HG02938 (cell line): Measurements from ENCODE around the gene CADPS2.
"Not testable (repeated sequence)": the region's sequence is repeated elsewhere in the genome, so short reads cannot be mapped to it uniquely, and the experiment has no call there.

ENCODE experiments used
- ATAC-seq: cut with Tn5 transposase; IDR thresholded peaks from one replicate; pipeline ENCODE4 v1.9.1; 2021; ENCODE audit warnings: mild to moderate bottlenecking, moderate library complexity; ENCODE audit not compliant: unreplicated experiment

The CADPS2 gene

GRCh38 chr7:122717356-122718089 is 168.7 kb downstream of the CADPS2 start:
- ATAC-seq, result no peak

- ATAC-seq, result no peak
Measured at GRCh38 chr7:122715183-122715582, 171.1 kb downstream of the CADPS2 start.

DNA sequence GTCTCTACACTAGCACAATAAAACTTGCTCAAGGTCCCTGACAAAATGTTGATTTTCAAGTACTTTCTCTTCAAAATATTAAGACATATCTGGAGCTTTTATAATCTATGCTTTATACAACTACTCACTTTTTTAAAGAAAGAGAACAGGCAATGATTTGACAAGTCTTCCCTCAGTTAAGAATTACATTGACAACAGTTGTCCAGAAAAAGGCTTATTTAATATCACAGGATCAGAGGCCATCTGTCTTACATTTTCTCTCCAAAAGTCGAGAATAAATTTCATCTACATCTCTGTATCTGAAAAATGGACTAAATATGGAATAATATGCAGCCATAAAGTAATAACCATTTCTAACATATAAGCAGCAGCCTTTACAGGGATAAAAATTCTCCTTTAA is 175.3 kb downstream of the CADPS2 start:
- no peak for ATAC-seq

GRCh38 chr7:122709930-122710646 is 176.2 kb downstream of the CADPS2 start:
- ATAC-seq, result no peak

GRCh38 chr7:122706836-122707235 is 179.4 kb downstream of the CADPS2 start:
- ATAC-seq, result no peak

DNA sequence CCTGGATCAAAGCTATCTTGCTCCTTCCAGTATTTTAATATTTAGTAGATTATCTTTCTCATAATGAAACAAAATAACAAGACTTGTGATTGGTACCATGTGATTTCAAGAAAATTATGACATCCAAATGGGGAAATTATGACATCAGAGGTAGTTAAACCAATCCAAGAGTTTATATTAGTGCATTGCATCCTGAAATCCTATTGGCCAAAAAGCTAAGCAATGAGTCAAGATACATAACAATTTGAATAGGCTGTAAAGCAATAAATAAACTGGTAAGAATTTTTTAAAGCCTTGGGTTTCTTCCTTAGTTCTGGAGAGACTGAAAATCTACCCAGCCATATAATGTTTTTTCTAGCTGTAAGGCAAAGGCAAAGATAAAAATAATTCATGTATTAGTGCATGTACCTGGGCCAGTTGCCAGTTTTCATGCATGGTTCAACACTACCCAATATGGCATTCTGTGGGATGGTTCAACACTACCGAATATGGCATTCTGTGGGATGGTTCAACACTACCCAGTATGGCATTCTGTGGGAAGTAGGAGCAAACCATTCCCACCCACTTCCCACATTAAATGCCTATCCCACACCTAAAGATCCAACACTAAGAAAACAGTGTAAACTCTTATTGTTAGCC is 183.3 kb downstream of the CADPS2 start, which contains the start of gene RNF148:
Gene RNF148 (minus strand): TSS at position 51 of the 639 bp plus-strand sequence. CDS start 172 bp downstream, outside the sequence.
- no peak for ATAC-seq

- ATAC-seq, result no peak
Measured at GRCh38 chr7:122699017-122699416, 187.2 kb downstream of the CADPS2 start, which contains the start of gene RNF133. TSS of gene RNF133 (minus strand) at chr7:122699117. CDS start at chr7:122698918, 199 bp downstream.

- no peak for ATAC-seq
Measured at GRCh38 chr7:122695816-122696215, 190.4 kb downstream of the CADPS2 start.

DNA sequence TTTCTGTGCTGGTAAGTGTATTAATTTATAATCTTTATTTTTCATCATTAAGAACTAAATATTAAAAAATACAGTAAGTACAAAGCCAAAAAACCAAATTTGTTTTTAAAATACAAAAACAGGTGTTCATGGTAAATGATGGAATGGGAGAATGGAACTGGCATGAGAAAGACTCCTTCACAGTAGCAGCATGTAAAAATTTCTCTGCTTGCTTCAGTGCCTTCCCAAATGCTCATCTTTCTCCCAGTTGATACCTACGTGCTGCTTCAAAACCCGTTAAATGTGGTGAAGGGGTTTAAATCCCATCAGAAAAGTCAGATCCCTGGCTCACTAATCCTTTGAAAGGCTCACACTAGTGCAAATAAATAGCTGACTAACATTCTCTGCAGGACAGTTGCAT is 191.6 kb downstream of the CADPS2 start:
- no peak for ATAC-seq

GRCh38 chr7:122692769-122693309 is 193.4 kb downstream of the CADPS2 start:
- ATAC-seq, result no peak

DNA sequence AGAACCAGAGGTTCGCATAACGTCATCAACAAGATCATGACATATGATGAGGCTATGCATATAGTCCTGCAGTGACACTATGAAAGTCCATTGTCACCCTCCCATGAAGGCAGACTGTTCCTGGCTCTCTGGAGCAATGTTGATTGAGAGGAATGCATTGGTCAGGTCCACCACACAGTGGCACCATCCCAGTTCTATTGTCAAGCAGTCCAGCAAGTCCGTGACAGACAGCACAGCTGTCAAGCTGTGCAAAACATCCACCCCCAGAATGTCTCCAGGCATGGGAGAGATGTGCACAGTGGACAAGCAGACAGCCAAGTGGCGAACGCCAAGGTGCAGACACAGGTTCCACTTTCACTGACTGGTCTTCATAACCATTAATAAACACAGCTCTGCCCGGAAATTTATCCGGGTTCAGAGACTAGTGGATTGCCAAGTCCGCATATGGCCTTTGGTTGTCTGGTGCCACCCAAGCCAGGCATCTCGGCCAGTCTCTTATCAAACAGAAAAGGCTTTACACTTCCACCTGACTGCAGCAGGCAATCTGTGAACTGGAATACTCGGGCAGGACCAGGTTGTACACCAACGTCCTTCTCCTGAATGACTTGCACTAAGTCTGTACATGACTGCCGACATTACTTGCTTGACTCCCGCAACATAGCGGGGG is 194.6 kb downstream of the CADPS2 start:
- no peak for ATAC-seq

- no peak for ATAC-seq
Measured at GRCh38 chr7:122689346-122690109, 196.7 kb downstream of the CADPS2 start.

- ATAC-seq, result no peak
Measured at GRCh38 chr7:122688400-122688998, 197.8 kb downstream of the CADPS2 start.

GRCh38 chr7:122686360-122686878 is 199.8 kb downstream of the CADPS2 start:
- ATAC-seq, result no peak

DNA sequence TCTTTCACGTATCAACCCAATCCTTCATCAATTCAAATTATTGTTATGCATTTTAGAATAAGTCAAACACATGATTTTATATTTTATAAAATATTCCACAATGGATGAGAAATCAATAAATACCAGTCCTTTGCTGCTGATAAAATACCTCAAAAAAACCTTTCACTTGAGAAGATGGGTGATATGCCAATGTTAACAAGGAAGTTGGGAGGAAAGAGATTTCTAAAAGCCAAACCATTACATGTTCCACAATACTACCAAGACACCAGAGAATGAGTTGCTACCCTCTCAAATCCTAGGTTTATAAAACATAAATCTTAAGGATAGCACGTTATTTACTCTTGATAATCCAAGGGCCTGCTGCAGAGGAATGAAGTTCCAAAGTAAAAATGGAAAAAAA is 201.8 kb downstream of the CADPS2 start:
- ATAC-seq, result no peak

DNA sequence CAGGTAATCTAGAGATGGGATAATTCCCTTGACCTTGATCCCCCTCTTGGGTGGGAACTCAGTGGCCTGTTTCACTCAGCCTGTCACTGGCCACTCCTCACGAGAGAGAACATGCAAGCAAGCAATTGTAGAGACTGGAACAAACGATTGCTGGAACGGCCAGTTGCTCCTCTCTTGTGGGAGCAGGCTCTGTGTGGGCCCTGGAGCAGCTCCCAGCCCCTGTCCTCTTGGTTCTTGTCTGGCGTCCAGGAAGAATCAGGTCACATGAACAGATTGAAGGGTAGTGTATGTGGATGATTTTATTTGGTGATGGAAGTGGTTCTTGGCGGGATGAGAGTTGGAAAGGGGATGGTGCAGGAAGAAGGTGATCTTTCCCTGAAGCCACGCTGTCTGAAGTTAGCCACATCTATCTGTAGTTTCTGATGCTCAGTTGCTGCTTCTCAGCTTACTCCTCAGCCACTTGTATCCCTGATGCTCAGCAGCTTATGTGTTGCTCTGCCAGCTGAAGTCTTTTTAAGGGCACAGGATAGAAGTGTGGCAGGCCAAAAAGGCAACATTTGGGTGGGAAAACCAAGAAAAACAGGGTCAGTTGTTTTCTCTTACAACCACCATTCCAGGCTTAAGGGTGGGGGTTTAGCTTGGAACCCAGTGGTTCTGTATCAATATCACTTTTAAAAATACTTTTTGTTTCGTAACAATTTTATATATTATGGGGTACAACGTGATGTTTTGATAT is 203.3 kb downstream of the CADPS2 start:
- no peak for ATAC-seq

DNA sequence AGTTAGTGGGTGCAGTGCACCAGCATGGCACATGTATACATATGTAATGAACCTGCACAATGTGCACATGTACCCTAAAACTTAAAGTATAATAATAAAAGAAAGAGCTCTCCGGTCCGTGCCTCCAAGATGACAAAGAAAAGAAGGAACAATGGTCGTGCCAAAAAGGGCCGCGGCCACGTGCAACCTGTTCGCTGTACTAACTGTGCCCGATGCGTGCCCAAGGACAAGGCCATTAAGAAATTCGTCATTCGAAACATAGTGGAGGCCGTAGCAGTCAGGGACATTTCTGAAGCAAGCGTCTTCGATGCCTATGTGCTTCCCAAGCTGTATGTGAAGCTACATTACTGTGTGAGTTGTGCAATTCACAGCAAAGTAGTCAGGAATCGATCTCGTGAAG is 205.1 kb downstream of the CADPS2 start:
- ATAC-seq, result not testable (repeated sequence)

DNA sequence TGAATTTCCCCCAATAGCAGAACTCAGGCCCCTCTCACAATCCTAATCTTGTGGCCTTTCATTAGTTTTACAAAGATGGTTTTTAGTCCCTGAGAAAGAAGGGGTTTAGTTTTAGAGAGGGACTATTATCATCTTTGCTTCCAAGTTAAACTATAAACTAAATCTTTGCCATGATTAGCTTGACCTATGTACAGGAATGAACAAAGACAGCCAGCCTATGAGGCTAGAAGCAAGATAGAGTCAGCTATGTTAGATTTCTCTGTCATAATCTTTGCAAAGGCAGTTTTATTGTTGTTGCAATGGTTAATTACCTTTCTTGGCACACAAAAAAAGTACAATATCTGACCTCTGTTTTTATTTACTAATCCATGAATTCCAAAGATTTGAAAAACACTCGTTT is 206.4 kb downstream of the CADPS2 start:
- ATAC-seq, result no peak

- ATAC-seq, result not testable (repeated sequence)
Measured at GRCh38 chr7:122679269-122679709, 207.0 kb downstream of the CADPS2 start.
